Measurements from ENCODE around the gene MTCL3.

The MTCL3 gene

DNA sequence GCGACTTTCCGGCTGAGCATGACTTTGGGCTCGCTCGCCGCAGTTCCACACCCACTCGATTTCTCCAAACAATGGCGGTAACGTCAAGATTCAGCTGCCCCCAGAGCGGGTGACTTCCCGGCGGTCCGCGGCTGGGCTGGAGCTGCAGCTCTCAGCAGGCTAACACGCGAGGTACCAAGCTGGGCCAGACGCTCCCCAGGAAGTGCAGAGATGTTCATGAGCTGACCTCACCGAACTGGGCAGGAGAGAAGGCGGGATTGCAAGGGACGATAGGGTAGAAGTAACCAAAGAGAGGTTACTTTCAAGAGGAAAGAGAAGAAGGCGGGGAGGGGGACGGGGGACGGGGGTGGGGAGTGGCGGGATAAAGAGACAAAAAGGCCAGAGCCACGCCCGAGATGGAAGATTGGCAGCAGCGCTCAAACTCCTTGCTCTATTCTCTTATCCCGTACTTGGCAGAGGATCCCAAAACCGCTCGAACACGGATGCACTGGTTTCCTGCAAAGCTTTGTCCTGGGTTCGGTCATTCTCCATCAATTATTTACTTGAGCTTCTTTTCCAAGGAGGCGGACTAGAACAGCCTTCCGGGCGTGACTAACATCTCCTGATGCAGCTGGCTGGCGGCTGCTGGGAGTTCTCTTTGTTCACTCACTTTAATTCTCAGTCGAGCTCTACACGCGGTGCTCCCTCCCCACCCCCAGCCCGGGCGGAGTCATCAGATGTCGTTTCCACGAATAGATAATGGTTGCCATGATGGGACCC is at the start of gene MTCL3:
Gene MTCL3 (minus strand): TSS at position 626 of the 759 bp plus-strand sequence.
- DNase-seq (ENCODE audit: low read depth): no peak

DNA sequence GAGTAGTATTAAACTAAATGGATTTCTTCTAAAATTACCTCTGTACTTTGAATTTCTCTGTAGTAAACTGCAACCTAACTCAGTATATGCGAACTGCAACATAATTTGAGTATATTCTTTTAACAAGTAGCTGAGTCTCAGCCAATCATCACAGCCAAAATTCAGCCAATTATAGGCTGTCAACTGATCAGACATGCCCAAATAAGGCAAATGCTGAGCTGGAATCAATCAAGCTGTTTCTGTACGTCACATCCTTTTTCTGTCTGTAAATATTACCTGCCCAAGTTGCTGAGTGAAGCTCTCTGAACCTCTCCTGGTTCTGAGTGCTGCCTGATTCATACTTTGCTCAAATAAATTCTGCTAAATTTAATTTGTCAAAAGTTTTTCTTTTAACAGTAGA is 48.3 kb upstream of the MTCL3 start:
- DNase-seq (ENCODE audit: low read depth): no peak

DNA sequence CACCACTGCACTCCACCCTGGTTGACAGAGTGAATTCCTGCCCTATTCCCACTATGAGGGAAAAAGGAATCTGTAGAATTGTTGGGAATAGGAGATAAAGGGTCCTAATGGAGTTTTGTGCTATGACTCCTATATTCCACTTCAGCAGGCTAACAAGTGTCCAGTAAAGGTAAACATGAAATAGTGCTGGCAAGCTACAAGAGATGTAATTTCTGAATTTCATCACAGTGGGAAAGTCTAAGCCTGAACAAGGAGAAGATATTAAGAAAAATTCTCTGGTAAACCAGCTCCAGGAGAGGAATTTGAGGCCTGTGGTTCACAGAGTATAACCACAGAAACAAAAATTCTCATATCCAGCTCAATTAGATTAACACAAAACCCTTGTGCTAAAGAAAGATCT is 47.5 kb upstream of the MTCL3 start:
- DNase-seq (ENCODE audit: low read depth): no peak

DNA sequence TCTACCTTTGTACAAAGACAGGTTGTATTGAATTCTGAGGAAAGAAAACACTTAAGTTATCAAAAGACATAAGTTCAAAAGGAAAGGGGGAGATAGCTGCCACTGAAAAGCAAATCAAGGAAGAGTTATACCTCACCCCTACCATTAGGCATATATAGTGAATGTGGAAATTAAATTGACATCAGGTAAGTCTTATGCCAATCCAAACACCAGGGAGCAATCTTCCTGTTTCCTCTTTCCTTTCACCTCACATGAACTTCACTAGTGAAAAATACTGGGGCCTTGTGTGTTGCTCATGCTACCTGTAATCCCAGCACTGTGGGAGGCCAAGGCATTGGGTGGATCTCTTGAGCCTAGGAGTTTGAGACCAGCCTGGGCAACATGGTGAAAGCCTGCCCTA is 47.0 kb upstream of the MTCL3 start:
- no peak for DNase-seq (ENCODE audit: low read depth)

DNA sequence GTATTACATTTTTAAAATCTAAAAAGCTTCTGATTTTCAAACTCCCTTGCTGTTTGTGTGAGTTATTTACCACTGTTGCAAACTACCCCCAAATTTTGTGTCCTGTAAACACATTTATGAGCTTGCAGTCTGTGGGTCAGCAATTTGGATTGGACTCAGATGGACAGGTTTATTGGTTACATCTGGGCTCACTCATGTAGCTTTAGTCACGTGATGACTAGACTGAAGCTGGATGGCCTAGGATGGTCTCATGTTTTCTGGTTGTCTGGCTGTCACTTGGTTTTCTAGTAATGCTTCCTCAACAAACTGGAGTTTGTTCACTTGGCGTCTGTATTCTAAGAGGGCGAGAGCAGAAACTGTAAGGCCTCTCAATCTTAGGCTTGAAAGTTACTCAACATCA is 45.6 kb upstream of the MTCL3 start:
- DNase-seq (ENCODE audit: low read depth): no peak

DNA sequence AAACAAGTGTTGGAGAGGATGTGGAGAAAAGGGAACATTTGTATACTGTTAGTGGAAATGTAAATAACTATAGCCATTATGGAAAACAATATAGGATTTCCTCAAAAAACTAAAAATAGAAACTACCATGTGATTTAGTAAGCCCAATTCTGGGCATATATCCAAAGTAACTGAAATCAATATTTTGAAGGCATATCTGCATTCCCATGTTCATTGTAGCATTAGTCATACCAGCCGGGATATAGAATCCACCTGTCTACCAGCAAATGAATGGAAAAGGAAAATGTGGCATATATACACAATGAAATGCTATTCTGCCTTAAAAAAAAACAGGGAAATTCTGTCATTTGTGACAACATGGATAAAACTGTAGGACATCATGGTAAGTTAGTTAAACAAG is 42.5 kb upstream of the MTCL3 start:
- no peak for DNase-seq (ENCODE audit: low read depth)

DNA sequence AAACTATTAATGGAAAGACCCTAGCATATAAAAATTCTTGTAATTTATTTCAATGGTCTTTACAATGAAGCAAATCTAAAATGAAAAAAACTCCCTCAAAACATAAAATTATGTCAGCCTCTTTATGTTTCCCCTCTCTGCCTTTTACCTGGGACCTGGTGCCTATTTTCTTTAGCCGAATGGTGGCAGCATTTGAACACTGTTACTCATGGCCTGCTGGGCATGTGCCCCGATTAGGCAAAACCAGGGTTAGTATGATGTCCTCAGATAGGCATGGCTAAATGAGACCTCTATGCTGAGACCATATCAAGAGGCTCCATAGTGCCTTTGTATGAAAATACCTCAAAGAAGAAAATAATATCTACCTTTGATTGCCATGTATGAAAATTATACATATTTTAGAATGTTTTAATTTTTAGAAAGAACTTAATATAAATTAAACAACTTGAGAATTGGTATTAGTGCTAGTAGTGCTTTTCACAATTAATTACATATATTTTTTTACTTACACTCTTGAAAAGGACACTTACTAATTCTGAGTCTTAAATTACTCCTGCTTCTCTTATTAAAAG is 35.4 kb upstream of the MTCL3 start:
- DNase-seq (ENCODE audit: low read depth): no peak

DNA sequence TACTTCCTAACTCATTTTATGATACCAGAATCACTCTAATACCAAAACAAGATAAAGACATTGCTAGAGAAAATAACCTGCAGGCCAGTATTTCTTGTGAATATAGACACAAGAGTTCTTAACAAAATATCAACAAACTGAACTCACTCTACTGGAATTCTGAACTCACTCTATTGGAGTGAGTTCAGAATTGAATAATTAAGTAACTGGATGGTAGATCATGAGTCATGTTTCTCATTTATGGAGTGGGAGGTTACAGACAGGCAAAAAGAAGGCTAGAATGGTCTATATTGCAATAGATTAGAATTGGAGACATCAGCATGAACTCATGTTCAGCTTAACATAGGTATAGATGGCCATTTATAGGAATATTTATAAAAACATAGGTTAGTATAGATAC is 31.3 kb upstream of the MTCL3 start:
- peak; percentile 30 for DNase-seq (ENCODE audit: low read depth)

DNA sequence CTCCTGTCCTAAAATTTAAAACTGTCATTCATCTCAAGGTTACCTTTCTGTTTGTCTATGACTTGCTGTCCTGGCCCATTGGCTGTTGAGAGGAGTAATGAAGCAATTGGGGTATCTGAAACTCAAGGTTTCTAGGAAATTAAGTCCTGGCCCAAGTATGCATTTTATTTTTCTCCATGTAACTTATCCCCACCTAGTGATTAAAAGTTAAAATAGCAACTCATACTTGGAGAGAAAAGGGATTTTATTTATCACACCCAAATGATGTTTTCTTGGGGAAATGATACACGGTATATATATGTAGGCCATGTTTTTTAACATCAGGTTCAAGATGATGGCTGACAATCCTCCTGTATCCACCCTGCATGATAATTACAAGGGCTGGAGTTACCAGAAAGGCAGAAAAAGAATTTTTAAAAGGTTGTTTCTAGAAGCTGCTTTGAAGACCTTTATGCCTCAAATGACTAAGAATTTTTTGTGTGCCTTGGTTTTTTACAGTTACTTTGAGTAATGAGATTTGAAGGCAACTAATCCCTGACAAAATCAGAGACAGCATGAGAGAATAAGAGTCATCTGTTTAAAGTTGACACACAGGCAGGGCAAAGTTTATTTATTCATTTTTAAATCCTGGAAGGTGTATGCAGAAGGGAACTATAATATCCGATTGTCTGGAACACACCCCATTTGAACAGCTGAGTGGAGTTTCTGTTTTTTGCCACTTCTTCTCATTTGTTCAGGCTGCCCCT is 28.9 kb upstream of the MTCL3 start:
- DNase-seq (ENCODE audit: low read depth): no peak

DNA sequence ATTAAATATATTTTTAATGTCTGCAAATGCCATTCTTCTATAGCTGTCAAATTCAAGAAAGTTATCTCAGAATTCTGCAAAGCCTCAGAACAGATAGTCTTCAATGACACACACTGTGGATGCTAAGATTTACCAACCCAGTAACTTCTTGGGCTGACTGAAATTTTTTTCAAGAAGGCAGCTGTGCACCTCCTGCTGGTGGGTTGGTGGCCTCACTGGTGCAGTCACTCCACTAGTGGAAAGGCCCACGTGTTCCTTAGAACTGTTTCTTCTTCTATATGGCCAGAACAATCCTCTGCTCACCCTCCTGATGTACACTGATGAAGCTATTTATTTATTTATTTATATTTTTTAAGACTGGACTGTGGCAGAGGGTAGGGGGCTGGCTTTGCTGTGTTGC is 28.1 kb upstream of the MTCL3 start:
- no peak for DNase-seq (ENCODE audit: low read depth)

DNA sequence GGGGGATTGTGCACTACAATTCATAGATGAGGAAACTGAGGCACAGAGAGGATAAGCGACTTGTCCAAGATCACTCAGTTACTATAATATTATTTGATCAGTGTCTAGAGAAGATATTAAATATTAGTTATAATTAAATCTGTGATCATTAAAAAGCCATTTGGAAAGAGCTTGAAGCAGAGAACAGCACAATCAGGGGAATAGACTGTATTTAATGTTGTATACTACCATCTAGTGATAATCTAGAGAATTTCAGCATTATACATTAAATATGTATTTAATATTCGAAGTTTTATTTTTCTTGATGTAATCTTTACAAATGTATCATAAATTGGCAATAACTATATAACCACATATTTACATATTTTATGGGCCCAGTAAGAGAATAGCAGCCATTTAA is 20.1 kb upstream of the MTCL3 start:
- no peak for DNase-seq (ENCODE audit: low read depth)

DNA sequence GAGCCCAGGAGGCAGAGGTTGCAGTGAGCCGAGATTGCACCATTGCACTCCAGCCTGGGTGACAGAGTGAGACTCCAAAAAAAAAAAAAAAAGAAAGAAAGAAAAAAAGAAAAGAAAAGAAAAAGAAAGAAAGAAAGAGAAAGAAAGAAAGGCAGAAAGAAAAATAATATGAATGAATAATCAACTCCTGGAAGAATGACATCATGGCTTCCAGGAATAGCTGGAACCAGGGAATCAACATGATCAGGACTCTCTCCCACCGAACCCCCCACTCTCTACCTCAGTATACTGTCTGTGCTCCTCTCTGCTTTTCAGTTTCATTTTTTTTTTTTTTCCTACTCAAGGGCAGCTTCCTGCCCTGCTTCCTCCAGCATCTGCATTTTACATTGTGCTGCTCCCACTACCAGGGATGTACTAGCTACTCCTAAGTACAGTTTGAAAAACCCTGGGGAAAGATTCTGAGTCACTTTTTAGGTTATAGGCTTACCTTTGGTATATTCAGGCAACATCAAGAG is 19.7 kb upstream of the MTCL3 start:
- DNase-seq (ENCODE audit: low read depth): no peak

DNA sequence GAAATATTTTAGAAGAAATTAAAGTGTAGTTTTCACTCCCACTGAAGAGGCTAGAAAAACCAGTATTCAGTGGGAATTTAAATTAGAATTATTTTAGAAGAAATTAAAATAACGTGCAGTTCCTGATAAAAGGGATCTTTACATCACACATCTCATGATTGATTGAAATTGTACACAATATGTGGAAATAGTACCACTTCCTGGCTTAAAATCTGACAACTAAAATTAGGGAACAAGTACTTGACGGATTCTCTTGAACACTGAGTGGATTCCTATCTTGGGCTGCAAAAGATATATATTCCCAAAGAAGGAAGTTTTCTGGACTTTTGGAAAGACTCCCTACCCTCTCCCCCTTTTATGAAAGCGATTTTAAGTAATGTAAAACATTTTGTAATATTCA is 14.6 kb upstream of the MTCL3 start:
- no peak for DNase-seq (ENCODE audit: low read depth)

DNA sequence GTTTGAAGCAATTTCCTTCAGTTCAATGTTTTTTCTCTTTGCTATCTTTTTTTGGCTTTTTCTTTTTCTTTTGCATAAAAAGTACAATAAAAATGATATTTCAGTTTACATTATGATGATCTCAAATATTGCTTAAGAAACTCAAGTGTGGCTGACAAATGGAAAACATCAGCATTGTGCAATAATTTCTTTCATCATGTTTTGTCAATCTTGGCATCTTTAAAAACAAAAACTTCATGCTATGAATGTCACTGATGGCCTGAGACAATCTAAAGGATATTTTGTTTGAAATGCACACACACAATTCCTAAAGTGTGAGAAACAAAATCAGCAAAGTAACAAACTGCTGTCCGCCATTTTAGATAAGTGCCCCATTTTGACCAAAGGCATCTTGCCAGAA is 13.9 kb upstream of the MTCL3 start:
- no peak for DNase-seq (ENCODE audit: low read depth)

DNA sequence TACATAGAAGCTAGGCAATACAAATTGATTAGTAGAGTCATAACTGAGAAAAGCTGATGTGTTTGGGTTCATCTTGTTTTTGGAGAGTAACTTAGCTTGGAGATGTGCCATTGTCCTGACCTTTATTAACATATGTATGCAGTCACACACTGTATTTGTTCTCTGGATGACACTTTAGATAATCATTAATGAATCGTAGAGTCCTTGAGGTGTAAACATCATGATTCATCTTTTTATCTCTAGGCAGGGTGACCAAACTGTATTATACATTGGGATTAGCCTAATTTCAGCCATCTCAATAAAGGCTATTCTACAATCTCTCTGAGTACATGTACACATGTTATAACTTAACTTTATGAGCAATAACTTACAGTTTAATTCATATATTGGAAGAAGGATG is 3.6 kb upstream of the MTCL3 start:
- DNase-seq (ENCODE audit: low read depth): no peak

DNA sequence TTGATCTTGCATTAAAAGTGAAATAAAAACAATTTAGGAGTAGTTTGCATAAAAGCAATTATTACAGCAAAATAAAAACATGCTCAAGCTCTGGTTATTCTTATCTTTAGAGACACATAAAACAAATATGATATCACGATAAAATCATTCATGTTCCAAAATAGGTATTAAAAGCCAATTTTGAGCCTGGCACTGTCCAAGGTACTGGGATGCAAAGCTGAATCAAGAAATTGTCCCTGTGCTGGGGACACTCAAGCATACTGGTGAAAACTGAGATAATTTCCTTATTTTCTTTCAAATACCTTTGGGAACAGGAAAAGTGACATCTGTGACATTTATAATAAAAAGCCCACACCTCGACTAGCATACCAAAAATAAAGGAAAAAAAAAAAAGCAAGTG is 931 bp upstream of the MTCL3 start:
- no peak for DNase-seq (ENCODE audit: low read depth)

DNA sequence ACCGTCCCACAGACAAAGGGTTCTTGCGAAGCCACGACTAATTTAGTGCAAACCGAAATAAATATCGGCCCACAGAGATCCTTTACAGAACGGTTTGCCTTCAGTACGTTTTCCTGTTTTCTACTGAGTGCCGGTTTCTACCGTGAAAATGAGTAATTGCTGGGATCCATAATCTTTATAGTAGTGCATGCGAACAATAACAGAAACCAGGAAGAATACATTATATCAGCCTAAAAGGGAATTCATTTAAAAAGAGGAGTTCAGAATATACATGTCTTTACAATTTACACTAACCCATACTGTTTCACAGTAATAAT is 292 bp upstream of the MTCL3 start:
- DNase-seq (ENCODE audit: low read depth): no peak

DNA sequence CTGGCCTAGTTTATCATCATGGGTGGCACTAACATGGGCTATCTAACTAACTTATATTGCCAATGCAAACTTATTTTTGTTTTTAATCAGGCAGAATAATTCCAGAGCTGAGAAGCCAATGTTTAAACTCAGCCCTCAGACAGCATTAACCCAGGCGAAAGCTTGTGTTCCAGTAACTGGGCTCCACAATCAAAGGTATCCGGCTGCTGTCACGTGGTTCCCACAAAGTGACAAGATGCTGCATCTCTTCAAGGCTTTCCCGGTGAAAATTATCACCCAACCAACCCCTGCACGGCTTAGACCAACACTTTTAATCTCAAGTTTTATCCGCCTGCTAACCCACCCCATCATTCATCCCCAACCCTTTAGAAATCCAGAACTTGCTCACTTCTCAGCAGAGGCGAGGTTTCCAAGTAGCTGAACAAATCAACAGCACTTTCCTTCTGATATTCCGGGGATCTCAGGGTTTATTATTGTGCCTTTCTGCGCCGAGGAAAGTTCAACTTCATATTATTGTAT is 885 bp downstream of the MTCL3 start:
- no peak for DNase-seq (ENCODE audit: low read depth)

DNA sequence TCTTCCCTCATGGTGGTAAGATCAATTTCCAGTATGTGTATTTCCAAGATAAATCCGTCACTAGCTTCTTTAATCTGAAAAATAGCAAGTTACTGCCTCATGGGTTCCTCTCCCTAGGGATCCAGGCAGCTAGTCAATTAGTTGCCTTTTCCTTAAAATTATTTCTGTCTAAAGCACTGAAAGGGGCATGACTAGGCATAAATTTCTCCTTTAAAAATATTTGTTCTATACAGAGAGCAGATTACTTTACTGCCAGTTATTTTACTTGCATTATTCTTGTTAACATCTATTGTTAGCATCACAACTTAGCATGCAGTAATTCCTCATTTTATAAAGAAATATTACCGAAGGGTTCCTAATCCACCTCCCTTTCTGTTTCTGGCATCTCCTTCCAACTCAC is 1.4 kb downstream of the MTCL3 start:
- DNase-seq (ENCODE audit: low read depth): no peak

DNA sequence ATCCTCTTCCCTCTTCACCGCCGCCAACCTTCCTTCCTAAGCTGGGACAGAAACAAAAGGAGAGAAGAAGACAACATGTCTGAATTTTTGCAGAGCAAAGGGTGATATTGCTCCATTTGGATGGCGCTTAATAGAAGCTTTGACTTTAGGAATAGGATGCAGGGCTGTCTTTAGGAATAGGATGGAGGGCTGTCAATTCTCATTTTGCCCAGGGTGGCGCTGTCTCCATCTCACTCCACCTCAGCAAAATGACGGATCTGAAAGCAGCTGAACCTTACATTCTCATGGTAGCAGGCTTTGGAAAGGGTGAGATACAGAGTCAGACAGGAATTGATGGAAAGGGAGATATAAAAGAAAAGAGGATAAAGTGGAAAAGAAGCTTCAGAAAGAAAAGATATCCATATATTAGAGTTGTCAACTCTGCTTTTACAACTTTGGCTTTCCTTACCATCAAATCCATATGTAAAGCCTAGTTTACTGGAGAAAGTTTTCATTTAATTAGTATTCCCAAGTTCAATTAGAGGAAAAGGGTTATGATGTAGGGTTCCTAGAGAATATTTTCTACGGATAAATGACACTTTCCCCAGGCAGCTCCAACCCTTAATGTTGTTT is 2.4 kb downstream of the MTCL3 start:
- DNase-seq (ENCODE audit: low read depth): peak; percentile 59

DNA sequence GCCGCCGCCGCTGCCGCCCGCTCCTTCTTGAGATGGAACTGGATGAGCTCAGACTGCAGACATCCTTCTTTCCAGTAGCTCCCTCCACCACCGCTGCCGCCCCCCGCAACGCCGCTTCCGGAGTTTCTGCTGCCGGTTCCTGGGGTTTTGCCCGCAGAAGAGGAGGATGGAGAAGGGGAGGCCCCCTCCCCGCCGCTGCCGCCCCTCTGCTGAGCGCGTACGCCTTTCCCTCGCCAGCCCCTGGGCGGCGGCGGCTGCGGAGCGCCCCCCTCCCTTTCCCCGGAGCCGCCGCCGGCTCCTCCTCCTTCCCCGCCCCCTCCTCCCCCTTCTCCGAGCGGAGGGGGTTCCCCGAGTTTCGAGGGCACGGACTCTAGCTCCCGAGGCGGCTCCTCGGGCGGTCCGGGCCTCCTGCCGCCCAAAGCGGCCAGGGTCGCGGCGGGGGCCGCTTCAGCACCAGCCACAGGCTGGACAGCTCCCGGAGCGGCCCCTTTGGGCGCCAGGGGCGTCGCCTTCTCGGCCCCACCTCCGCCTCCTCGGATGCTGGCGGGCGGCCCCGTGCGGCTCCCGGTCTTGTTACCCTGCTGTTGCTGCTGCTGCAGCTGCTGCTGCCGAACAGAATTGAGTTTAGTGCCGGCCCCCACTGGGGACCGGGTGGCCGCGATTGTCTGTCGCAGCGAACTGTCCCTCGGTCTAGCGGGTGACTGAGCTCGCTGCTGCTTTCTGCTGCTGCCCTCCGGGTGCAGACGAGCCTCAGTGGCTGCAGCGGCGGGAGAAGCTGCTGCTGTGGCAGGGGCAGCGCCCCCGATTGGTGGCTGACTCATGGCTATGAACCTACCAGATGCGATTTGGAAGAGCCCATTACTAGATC is 3.1 kb downstream of the MTCL3 start:
- peak; percentile 59 for DNase-seq (ENCODE audit: low read depth)
